GM18861 (cell line): ENCODE data around the gene ADAMTS10.
"Not testable (repeated sequence)": the region's sequence is repeated elsewhere in the genome, so short reads cannot be mapped to it uniquely, and the experiment has no call there.

Source experiments
- ATAC-seq: cut with Tn5 transposase; IDR thresholded peaks from one replicate; pipeline ENCODE4 v1.9.1; 2021; ENCODE audit not compliant: unreplicated experiment

ADAMTS10 gene

DNA sequence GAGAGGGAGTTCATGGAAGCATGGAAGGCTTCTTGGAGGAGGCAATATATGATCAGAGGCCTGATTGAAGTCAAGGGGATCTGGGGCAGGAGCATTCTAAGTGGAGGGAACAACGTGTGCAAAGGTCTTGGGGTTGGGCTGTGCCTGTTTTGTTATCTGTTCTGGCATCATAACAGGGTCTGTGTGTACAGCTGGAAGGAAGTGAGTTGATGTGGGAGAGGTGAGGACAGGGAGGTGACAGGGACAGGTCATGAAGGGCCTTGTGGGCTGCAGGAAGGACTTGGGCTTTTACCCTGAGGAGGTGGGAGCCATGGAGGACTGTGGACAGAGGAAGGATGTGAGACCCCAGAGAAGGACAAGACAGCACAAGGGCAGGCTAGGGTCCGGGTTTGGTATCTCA lies 18.7 kb upstream of the ADAMTS10 start:
- no peak for ATAC-seq

DNA sequence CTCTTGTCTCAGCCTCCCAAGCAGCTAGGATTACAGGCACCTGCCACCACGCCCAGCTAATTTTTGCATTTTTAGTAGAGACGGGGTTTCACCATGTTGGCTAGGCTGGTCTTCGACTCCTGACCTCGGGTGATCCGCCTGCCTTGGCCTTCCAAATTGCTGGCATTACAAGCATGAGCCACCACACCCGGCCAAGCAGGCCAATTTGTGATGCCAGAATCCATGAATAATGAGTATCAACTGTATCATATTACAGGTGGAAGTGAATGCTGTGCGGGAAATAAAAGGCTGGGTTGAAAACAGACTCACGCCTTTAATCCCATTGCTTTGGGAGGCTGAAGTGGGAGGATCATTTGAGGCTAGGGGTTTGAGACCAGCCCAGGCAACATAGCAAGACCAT lies 16.3 kb upstream of the ADAMTS10 start:
- ATAC-seq: no peak

DNA sequence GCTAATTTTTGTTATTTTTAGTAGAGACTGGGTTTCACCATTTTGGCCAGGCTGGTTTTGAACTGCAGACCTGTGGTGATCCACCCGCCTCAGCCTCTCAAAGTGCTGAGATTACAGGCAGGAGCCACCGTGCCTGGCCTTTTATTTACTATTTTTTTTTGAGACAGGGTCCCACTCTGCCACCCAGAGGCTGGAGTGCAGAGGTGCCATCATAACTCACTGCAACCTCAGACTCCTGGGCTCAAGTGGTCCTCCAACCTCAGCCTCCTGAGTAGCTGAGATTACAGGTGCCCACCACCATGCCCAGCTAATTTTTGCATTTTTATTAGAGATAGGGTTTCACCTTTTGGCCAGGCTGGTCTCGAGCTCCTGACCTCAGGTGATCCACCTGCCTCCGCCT lies 12.4 kb upstream of the ADAMTS10 start:
- ATAC-seq: not testable (repeated sequence)

DNA sequence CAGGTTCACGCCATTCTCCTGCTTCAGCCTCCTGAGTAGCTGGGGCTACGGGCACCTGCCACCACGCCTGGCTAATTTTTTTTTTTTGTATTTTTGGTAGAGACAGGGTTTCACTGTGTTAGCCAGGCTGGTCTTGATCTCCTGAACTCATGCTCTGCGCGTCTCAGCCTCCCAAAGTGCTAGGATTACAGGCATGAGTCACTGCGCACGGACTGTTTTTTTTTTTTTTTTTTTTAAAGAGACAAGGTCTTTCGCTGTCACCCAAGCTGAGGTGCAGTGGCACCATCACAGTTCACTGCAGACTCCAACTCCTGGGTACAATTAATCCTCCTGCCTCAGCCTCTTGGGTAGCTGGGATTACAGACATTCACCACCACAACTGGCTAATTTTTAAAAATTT lies 8.2 kb upstream of the ADAMTS10 start:
- ATAC-seq: no peak

DNA sequence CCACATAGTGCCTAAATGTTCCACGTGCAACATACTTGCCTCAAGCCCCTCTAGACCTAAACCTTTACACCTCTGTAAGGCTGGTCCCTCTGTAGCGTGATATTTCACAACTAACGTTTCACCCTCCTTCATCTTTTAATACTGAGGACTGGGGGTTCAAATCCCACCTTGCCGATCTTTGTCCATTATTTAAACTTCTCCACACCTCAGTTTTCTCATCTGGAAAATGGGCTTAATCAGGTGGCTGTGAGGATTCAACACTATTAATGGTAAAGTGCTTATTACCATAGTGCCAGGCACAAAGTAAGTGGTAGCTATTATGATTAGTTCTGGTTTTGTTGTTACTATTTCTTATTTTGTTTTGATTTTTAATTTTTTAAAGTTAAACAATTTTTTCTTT lies 7.5 kb upstream of the ADAMTS10 start:
- ATAC-seq: no peak

DNA sequence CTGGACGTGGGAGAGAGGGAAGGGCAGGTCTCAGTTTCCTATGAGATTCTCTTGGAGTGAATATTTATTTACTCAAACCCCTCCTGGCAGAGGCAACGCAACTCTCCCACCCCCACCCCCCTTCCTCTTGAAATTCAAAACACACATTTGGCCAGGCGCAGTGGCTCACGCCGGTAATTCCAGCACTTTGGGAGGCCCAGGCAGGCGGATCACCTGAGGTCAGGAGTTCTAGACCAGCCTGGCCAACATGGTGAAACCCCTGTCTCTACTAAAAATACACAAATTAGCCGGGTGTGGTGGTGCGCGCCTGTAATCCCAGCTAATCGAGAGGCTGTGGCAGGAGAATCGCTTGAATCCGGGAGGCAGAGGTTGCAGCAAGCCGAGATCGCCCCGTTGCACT lies 6.8 kb upstream of the ADAMTS10 start:
- ATAC-seq: not testable (repeated sequence)

DNA sequence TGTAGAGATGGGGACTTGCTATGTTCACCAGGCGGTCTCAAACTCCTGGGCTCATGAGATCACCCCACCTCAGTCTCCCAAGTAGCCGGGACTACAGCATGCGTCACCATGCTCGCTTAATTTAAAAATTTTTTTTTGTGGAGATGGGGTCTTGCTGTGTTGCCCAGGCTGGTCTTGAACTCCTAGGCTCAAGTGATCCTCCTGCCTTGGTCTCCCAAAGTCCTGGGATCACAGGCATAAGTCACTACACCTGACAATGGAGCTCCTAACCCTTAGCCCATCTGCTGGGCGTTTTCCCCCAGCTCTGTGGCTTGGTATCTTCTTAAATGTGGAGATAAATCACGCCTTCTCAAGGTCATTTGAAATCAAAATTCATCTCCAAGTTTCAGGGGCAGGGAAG lies 6.3 kb upstream of the ADAMTS10 start:
- no peak for ATAC-seq

DNA sequence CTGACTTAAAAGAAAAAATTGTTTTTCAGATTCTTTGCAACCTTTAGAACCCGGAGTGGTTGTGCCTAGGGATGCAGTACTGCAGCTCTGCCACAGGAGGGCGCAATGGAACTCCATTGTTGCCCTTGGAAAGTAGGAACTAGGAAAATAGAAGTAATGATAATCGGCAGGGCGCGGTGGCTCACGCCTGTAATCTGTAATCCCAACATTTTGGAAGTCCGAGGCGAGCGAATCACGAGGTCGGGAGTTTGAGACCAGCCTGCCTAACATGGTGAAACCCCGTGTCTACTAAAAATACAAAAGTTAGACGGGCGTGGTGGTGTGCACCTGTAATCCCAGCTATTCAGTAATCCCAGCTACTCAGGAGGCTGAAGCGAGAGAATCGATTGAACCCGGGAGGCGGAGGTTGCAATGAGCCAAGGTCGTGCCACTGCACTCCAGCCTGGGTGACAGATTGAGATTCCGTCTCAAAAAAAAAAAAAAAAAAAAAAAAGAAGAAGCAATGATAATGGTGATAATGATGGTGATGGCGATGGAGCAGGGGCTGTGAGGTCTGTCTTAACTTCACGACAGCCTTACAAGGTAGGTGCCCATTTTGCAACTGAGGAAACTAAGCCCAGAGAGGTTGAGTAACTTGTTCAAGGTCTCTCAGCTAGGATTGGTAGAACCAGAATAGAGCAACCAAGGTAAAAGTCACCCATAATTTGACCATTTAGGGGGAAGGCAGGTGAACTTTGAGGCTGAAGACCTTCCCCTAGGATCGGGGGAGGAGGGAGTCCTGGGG lies 5.5 kb upstream of the ADAMTS10 start:
- ATAC-seq: no peak

DNA sequence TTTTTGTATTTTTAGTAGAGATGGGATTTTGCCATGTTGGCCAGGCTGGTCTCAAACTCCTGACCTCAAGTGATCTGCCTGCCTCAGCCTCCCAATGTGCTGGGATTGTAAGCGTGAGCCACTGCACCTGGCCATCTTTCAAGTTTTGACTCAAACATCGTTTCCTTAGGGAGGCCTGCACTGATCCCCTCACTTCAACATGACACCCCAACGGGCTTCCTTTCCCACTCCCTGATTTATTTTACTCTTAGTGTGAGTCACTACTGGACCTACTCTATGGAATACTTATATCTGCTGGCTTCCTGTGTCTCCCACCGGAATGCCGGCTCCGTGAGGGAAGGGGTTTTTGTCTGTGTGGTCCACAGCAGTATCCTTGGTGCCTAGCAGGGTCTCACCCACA lies 4.5 kb upstream of the ADAMTS10 start:
- no peak for ATAC-seq

DNA sequence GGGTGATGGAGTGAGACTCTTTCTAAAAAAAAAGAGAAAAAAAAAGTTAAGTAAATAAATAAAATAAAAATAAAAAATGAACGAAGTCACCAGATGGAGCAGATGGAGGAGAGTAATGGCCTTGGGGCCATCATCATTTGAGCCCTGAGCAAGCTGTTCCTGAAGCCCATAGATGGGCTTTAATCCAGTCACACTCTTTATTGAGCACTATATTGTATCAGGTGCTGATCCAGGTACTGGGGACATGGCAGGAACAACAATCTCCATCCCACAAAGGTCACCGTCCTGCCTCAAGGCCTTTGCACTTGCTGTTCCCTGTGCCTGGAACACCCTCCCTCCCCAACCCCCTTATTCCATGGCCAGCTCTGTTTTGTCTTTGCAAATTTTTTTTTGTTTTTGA lies 3.9 kb upstream of the ADAMTS10 start:
- ATAC-seq: no peak

DNA sequence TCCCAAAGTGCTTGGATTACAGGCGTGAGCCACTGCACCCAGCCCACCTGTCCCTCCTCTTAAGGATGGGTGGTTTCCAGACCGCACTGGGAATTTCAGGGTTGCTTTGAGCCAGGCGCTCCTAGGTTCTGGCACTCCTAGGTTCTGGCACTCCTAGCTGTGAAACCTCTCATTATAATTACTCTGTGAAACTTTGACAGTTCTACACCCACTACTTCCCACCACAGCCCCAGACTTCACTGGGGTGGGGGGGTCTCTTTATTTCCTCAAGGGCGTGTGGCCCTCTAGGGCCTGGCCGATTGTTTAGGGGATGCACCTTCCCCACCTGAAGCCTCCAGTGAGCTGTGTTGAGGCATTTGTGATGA lies 2.3 kb upstream of the ADAMTS10 start:
- ATAC-seq: no peak

DNA sequence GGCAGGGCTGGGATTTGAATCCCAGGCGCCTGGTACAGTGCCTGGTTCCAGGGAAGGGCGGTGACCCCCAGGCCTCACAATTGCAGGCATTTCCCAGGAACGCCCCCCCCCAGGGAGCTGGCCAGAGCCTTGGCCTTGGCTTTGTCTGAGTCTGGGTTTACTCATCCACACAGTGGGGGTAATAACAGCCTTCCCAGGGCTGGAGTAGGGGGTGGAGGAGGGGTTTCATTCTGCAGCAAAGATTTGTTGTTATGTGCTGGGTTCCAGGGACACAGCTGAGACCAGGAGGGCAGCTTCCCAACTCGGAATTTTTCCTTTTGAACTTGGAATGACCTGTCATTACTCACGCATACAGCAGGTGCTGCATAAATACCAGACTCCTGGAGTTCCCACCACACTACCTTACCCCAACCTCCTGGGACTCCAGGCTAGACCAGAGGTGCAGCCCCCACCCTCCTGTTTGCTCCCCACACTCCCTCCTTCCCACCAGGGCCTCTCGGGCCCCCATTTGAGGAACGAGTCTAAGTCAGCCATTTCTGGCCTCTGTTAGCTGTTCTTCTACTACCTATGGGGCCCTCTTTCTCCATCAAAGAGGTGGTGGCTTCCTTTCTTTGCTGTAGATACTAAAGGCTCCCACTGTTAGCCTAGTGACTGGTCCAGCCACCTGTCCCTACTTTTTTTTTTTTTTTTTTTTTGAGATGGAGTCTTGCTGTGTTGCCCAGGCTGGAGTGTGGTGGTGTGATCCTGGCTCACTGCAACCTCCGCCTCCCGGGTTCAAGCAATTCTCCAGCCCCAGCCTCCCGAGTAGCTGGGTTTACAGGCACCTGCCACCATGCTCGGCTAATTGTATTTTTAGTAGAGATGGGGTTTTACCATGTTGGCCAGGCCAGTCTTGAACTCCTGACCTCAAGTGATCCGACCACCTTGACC lies 1.6 kb upstream of the ADAMTS10 start:
- ATAC-seq: no peak

DNA sequence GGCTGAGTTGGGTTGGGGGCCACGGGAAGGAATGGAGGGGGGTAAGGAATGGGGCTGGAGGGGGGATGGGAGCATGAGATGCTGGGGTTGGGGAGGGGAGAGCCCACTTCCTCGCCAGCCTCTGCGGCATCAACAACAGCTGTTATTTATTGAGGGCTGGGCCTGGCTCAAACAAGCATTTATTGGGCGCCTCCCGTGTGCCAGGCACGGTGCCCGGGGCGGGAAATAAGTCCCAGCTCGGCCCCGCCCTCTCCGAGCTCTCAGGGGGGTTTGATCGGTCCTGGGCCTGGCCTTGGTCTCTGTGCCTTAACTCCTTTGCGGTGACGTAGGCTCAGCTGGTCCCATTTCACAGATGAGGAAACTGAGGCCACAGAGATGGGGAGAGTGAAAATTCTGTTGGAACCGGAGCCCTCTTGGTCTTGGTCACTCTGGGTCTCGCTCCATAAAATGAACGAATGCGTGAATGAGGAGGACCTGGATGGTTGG lies 919 bp upstream of the ADAMTS10 start:
- ATAC-seq: no peak

DNA sequence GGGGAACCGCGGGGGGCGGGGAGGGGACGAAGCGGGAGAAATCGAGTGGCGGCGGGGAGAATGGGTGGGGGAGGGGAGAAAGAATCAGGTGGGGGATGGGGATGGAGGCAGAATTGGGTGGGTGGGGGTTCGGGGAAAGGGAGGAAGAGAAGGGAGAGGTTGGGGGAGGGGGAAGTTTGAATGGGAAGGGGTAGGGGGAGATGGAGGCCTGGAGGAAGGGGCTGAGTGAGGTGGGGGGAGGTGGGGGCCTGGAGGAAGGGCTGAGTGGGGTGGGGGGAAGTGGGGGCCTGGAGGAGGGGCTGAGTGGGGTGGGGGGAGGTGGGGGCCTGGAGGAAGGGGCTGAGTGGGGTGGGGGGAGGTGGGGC lies 403 bp upstream of the ADAMTS10 start:
- no peak for ATAC-seq

DNA sequence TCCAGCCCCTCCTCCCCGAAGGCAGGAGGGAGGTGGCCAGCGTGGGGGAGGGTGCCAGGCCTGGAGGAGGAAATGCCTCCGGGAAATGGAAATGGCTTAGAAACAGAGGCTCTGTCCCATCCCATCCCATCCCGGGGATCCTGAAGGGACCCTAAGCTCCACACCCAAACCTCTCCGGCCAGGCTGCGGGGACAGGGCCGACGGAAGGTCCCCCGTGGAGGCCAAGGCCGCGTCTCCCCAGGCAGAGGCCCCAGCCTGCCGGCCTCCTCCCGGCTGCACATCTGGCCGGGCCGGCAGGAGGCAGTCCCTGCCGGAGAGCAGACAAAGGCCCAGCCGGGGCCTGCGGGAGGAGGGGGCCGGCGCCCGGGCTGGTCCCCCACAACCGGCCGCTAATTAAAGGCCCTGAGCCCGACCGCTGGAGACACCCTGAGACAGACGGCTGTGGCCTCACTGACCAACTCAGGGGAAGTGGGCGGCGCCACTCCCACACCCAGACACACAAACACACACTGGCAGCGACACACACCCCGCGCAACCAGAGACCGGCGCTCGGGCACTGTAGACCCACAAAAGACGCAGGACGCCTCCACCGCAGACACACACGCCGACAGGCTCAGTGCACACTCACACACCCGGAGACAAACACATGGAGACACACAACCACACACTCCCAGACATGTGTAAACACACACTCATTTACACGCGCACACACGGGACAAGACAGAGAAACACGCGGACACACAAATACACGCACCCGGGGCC lies 1.1 kb downstream of the ADAMTS10 start:
- no peak for ATAC-seq

DNA sequence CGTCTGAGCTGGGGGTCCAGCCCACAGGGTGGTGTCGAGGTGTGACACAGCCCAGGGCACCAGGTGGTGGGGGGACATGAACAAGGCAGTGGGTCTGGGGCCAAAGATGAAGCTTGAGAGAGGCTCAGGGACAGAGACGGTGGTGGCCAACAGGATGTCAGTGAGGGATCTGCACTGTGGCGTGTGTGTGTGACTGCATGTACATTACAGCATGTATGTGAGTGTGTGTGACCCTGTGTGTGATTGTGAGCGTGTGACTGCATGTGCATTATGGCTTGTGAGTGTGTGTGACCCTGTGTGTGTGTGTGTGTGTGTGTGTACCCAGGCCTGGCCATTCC lies 1.6 kb downstream of the ADAMTS10 start:
- ATAC-seq: no peak

DNA sequence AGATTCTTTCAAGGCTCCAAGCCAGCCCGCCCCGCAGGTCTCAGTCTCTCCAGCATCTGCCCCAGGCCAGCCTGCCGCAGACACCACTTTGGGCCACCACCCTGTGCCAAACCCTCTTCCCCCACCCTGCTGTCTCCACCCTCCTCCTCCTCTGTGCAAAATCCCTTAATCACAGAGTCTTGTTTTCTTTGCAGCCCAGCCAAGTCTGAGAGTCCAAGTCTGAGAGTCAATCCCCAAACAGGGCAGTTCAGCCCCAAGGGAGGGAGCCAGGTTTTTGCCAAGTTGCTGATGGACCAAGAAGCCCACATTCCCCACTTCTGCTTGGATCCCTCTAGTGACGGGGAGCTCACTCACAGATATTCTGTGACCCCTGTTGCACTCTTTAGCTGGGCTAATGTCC lies 3.1 kb downstream of the ADAMTS10 start:
- no peak for ATAC-seq

DNA sequence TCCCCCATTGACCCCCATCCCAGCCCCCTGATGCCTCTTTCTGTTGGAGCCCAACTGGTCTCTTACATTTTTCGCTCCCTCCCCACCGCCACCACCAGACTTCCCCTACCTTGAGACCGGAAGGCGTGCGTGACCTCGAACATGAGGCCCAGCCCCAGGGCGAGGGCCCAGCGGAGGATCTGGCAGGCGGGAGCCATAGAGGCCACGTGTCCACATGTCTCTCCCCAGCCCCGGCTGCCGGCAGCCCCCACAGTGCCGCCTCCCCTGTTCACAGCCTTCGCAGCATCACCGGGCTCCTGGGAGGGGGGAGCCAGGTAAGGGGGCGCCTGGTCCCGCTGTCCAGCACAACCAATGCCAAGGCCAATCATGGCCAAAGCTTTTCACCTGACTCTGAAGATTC lies 5.0 kb downstream of the ADAMTS10 start:
- no peak for ATAC-seq

DNA sequence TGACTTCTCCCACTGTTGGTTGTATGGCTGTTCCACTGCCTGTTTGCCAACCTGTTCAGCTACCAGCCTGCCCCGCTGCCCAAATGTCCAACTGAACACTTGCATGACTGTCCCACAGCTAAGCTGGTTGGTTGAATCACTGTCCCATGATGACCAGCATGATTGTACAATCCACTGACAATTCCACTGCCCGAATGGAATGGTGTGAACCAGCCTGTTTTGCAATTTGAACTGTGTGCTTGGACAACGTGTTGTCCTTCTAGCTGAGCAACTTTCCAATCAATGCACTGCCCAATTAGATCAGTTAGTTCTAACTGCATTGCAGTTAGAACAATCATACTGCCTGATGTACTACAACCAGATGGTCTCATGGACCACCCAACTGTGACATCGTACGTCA lies 8.7 kb downstream of the ADAMTS10 start:
- no peak for ATAC-seq

DNA sequence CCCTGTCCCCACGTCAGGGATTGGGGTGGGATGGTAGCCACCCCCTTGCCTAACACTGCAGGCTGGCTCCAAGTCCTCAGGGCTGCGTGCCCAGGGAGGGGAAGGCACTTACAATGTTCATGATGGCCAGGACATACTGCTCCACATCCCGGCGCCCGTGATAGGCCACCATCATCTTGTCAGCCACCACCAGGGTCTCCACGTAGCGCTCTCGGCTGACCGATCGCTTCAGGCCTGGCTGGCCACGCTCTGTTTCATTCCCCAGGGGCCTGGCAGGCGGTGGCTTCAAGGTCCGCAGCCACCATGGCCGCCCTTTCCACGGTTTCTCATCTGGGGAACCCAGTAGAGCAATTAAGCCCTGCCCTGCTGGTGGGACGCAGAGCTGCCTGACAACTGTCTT lies 9.7 kb downstream of the ADAMTS10 start:
- ATAC-seq: no peak

DNA sequence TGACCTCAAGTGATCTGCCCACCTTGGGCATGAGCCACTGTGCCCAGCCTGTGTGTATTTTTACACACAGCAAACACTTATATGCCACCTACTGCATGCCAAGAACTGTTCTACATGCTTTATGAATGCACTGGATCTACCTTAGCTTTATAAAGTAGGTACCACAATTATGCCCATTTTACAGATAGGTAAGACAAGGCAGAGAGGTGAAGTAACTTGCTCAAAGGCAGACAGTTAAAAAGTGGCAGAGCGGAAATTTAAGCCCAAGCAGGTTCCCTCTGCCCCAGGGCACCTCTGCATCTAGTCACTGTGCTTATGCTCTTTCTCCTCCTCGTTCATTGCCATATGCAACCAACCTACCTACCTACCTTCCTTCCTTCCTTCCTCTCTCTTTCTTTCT lies 10.5 kb downstream of the ADAMTS10 start:
- no peak for ATAC-seq

DNA sequence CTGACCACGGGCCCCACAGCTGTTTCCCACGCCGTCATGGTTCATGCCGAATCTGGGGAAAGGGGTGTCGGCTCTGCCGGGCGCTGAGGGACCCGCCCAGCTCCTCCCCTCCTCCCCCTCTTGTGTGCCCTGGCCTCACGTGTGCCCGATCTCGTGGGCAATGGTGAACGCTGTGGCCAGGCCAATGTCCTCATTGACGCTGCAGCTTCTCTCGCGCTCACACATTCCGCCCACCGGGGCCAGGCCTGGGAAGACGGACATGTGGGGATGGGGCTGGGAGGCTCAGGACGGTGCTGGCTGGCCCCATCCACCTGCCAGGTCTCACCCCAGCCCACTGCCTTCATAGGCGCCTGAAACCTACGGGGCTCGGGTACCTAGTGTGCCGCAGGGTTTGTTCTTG lies 14.3 kb downstream of the ADAMTS10 start:
- ATAC-seq: no peak
